ENCODE results near the gene BTBD9.

- TF ChIP-seq POLR2A (IDR thresholded peaks at IDR 0.05) (no peak), CTCF (IDR thresholded peaks at IDR 0.05 in 8 of 11, conservative IDR thresholded peaks at IDR 0.05 in 3 of 11) (no peak), POLR2AphosphoS5 (IDR thresholded peaks at IDR 0.05) (no peak)
Measured at GRCh38 chr6:38577492-38577891, 62.2 kb downstream of the BTBD9 start.
